Parathyroid adenoma (tissue), 2 donors: ENCODE measurements around the gene COL5A2.

Experiments used
- H2AFZ ChIP-seq: fragments of 300-600 bp; sonication (generic); one replicate; pipeline ENCODE4 v1.7.0; 2017; ENCODE audit warnings: antibody characterized with exemption, mild to moderate bottlenecking
- H3K27ac ChIP-seq: fragments of 300-600 bp; sonication (generic); one replicate; pipeline ENCODE4 v1.7.0; 2017
- H3K27me3 ChIP-seq: fragments of 300-600 bp; sonication (generic); one replicate; pipeline ENCODE4 v1.7.0; 2017; ENCODE audit warnings: low read length; ENCODE audit not compliant: control insufficient read depth, insufficient read depth
- H3K36me3 ChIP-seq: fragments of 300-600 bp; sonication (generic); one replicate; pipeline ENCODE4 v1.7.0; 2017; ENCODE audit warnings: low read length; ENCODE audit not compliant: control insufficient read depth, insufficient read depth
- H3K4me1 ChIP-seq: fragments of 300-600 bp; sonication (generic); one replicate; pipeline ENCODE4 v1.7.0; 2017; ENCODE audit warnings: control low read depth
- H3K4me2 ChIP-seq: fragments of 300-600 bp; sonication (generic); one replicate; pipeline ENCODE4 v1.7.0; 2017; ENCODE audit warnings: low read length
- H3K4me3 ChIP-seq: fragments of 300-600 bp; sonication (generic); one replicate; pipeline ENCODE4 v1.7.0; 2017; ENCODE audit warnings: low read depth, low read length
- H3K79me2 ChIP-seq: fragments of 300-600 bp; sonication (generic); one replicate; pipeline ENCODE4 v1.7.0; 2017; ENCODE audit warnings: control low read depth
- H3K9ac ChIP-seq: fragments of 300-600 bp; sonication (generic); one replicate; pipeline ENCODE4 v1.7.0; 2017; ENCODE audit warnings: mild to moderate bottlenecking
- H3K9me3 ChIP-seq: fragments of 300-600 bp; sonication (generic); one replicate; pipeline ENCODE4 v1.7.0; 2017; ENCODE audit warnings: low read length; ENCODE audit not compliant: control insufficient read depth
- TF ChIP-seq, protein P1 (sequence below): fragments of 300-600 bp; sonication (generic); IDR thresholded peaks from one replicate; pipeline ENCODE4 v1.7.0; 2017; ENCODE audit warnings: antibody characterized with exemption, mild to moderate bottlenecking
- donor health status: primary hyperparathyroidism.

Gene COL5A2

DNA sequence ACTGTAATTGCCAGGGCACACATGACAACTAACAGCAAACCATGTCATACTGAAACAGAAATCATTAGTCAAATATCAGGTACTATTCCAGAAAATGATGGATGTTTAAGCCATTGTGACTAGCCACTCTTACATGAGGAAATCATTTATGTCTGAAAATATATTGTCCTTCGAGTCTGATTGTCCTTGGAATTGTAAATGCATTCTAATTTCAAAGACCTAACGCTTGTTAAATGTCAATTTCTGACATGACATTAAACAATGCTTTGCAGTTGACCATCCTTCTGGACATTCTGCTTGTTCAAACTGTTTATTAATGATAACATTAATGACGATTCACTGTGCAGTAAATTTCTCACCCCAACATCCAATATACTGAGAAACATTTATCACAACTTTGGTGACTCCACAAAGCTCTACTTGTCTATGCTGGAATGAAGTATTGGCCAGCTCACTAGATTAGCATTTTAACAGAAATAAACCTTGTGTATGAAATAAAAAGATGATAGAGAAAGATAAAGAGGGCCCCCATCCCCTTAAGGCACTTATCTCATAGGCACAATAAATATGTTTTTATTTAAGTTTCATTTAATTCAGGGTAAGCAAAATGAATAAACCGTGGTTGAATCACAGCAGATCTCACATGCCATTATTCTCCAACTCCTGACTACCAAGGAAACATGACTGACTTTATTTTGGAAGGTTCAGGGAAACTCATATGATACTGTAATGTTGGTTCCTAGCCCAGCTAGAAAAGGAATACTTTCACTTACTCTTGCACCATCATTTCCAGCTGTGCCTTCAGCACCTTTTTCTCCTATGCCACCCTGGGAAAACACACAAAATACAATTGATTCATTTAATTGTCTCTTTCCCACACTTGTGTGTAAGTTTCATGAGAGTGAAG, 123.1 kb downstream of the COL5A2 start:
- no peak overlapping the region for H3K4me3 ChIP-seq
- H3K9me3 ChIP-seq, result no peaks in the 10 kb centered on the region
- H2AFZ ChIP-seq, result no peak overlapping the region
- no peaks in the 10 kb centered on the region for H3K36me3 ChIP-seq
- H3K4me2 ChIP-seq, result no peak overlapping the region
- no peaks in the 10 kb centered on the region for H3K79me2 ChIP-seq
- TF ChIP-seq, protein P1, sequence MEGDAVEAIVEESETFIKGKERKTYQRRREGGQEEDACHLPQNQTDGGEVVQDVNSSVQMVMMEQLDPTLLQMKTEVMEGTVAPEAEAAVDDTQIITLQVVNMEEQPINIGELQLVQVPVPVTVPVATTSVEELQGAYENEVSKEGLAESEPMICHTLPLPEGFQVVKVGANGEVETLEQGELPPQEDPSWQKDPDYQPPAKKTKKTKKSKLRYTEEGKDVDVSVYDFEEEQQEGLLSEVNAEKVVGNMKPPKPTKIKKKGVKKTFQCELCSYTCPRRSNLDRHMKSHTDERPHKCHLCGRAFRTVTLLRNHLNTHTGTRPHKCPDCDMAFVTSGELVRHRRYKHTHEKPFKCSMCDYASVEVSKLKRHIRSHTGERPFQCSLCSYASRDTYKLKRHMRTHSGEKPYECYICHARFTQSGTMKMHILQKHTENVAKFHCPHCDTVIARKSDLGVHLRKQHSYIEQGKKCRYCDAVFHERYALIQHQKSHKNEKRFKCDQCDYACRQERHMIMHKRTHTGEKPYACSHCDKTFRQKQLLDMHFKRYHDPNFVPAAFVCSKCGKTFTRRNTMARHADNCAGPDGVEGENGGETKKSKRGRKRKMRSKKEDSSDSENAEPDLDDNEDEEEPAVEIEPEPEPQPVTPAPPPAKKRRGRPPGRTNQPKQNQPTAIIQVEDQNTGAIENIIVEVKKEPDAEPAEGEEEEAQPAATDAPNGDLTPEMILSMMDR, result no peak
- H3K4me1 ChIP-seq, result no peaks in the 10 kb centered on the region
- no peak overlapping the region for H3K9ac ChIP-seq
- H3K27me3 ChIP-seq, result no peaks in the 10 kb centered on the region
- H3K27ac ChIP-seq, result no peak overlapping the region

DNA sequence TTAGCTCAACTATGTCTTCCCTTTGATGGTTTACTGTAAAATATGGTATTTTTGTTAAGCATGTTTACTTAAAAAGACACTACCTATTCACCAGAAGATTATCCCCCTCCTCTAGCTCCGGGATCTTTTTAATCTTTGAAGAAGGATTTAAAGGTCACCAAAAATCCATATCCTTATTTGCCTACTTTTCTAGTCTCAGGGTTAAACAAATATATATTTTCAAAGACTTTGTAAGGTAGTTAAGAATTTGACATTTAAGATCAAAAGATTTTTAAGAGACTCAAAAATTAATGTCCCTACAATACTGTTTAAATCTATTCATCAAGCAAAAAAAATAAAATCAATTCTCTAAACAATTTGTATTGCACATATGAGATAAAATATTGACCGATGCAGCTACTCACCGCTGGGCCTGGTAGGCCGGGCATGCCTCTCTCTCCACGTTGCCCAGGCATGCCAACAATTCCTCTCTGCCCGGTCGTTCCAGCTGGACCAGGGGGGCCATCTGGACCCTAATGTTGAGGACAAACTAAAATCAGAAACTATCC, 129.3 kb downstream of the COL5A2 start:
- no peaks in the 10 kb centered on the region for H3K36me3 ChIP-seq
- TF ChIP-seq, protein P1, result no peak
- H3K4me2 ChIP-seq, result no peak overlapping the region
- no peak overlapping the region for H3K9ac ChIP-seq
- H3K27me3 ChIP-seq, result no peaks in the 10 kb centered on the region
- H3K79me2 ChIP-seq, result no peaks in the 10 kb centered on the region
- H3K4me1 ChIP-seq, result no peaks in the 10 kb centered on the region
- H3K27ac ChIP-seq, result no peak overlapping the region
- H2AFZ ChIP-seq, result no peak overlapping the region
- no peak overlapping the region for H3K4me3 ChIP-seq
- no peaks in the 10 kb centered on the region for H3K9me3 ChIP-seq

DNA sequence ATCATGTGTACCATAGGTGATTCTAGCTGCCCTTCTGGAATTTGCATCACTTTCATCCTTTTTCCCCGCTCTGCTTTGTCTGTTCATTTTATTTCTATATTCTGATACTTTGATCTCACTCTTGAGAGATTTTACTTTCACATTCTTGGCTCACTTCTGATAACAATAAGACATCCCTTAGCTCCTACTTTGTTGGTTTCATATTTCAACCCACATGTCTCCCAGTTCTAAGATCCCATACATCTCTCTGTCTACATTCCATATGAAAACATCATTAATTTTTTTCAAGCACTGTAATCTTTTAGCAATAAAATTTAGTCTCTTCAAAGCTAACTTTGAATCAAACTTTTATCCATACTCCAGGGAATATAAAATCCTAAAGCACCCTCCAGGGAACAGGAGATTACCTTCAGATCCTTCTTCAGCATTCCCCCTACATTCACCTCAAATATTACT, 129.8 kb downstream of the COL5A2 start:
- Histone ChIP-seq H2AFZ (no peak overlapping the region), H3K36me3 (no peaks in the 10 kb centered on the region), H3K9me3 (no peaks in the 10 kb centered on the region), H3K27me3 (no peaks in the 10 kb centered on the region), H3K4me3 (no peak overlapping the region), H3K9ac (no peak overlapping the region), H3K4me1 (no peaks in the 10 kb centered on the region), H3K4me2 (no peak overlapping the region), H3K27ac (no peak overlapping the region), H3K79me2 (no peaks in the 10 kb centered on the region)
- TF ChIP-seq, protein P1, result no peak

DNA sequence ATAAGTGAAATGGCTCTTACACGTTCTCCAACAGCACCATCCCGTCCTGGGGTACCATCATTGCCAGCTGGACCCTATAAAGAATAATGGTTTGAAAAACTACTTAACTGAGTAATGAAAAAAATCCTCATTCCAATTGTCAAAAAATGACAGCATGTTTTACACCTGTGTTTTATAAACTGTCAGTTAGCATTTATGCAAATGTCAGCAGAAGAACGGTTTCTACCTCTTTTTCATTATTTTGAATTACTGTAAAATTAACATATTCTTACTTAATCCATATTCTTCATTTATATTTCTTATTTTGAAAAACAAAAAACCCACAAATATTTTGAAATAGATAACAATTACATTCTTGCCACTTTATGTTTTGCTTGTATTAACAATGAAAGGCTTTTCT, 131.4 kb downstream of the COL5A2 start:
- Histone ChIP-seq H3K27ac (no peak overlapping the region), H3K9me3 (no peaks in the 10 kb centered on the region), H3K4me2 (no peak overlapping the region), H3K27me3 (no peaks in the 10 kb centered on the region), H3K9ac (no peak overlapping the region), H2AFZ (no peak overlapping the region), H3K4me3 (no peak overlapping the region), H3K79me2 (no peaks in the 10 kb centered on the region), H3K4me1 (no peaks in the 10 kb centered on the region), H3K36me3 (no peaks in the 10 kb centered on the region)
- TF ChIP-seq, protein P1, result no peak
